ENCODE data around the gene UBIAD1. TPM values are rescaled to one million over a fixed set of nuclear protein-coding genes. Genes with fewer than 3 reads are reported as not detected.
A peak's percentile ranks its signal among the peaks of the same experiment; 100 is the strongest.

The UBIAD1 gene
- total and polyA plus RNA-seq, 12 donors: 4.5 to 24.3 (median 11.2) TPM

DNA sequence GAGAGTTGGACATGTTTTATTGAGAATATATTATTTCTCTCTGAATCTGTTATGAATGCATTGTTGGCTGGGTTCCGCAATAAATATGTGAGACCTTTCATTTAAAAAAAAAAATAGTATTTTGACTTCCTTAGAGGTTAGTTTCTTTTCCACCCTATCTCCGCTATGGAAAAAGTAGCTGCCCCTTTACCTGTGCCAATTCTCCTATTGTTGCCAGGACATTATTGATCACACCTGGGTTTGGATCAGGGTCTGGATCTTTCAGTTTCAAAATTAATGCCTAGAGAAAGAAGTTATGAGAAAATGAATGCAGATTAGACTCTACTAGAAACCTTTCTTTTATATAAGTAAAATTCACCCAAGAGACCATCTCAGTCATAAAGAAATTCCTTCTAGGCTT is 39.8 kb upstream of the UBIAD1 start:
- Histone ChIP-seq H3K27me3 (no peaks in the 10 kb centered on the region), H3K9me3 (replicated peaks in 1 of 3) (no peaks in the 10 kb centered on the region), H3K4me1 (replicated peaks in 1 of 2) (no peaks in the 10 kb centered on the region), H3K4me3 (no peak overlapping the region), H3K27ac (no peak overlapping the region), H3K36me3 (replicated peaks in 1 of 2) (peaks cover 0 to 95% of the 10 kb centered on the region in 2 donors)
- WGBS, 4 donors: 94 to 98% (median 96%) methylated on average over 2 of the region's 2 CpGs
- no peak for TF ChIP-seq POLR2A (IDR thresholded peaks at IDR 0.05)
- TF ChIP-seq, protein P1, sequence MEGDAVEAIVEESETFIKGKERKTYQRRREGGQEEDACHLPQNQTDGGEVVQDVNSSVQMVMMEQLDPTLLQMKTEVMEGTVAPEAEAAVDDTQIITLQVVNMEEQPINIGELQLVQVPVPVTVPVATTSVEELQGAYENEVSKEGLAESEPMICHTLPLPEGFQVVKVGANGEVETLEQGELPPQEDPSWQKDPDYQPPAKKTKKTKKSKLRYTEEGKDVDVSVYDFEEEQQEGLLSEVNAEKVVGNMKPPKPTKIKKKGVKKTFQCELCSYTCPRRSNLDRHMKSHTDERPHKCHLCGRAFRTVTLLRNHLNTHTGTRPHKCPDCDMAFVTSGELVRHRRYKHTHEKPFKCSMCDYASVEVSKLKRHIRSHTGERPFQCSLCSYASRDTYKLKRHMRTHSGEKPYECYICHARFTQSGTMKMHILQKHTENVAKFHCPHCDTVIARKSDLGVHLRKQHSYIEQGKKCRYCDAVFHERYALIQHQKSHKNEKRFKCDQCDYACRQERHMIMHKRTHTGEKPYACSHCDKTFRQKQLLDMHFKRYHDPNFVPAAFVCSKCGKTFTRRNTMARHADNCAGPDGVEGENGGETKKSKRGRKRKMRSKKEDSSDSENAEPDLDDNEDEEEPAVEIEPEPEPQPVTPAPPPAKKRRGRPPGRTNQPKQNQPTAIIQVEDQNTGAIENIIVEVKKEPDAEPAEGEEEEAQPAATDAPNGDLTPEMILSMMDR (IDR thresholded peaks at IDR 0.05): no peak
- intact Hi-C loops (cut with DNase I): loop anchor here in 1 of 2 donors (10.0 kb wide), 1 partner anchor 108 kb away; no protein-coding TSS in a partner anchor
- DNase-seq: no peak

- intact Hi-C loops (cut with DNase I): loop anchor here in 1 of 2 donors (10.0 kb wide), 1 partner anchor 113 kb away; no protein-coding TSS in a partner anchor
- 67 to 81% (median 76%) methylated on average over 6 of the region's 6 CpGs for WGBS, 4 donors
- peaks cover 0 to 93% of the 10 kb centered on the region in 2 donors for H3K36me3 ChIP-seq (replicated peaks in 1 of 2)
- no peaks in the 10 kb centered on the region for H3K27me3 ChIP-seq
- H3K4me1 ChIP-seq (replicated peaks in 1 of 2): no peaks in the 10 kb centered on the region
- H3K9me3 ChIP-seq (replicated peaks in 1 of 3): no peaks in the 10 kb centered on the region
- no peak overlapping the region for H3K4me3 ChIP-seq
- peak overlapping the region in 1 of 5 donors; percentile 21 for H3K27ac ChIP-seq
- TF ChIP-seq, protein P1 (IDR thresholded peaks at IDR 0.05): no peak
- no peak for TF ChIP-seq POLR2A (IDR thresholded peaks at IDR 0.05)
- no peak for DNase-seq
Observed at GRCh38 chr1:11237356-11237755, 35.6 kb upstream of the UBIAD1 start.

DNA sequence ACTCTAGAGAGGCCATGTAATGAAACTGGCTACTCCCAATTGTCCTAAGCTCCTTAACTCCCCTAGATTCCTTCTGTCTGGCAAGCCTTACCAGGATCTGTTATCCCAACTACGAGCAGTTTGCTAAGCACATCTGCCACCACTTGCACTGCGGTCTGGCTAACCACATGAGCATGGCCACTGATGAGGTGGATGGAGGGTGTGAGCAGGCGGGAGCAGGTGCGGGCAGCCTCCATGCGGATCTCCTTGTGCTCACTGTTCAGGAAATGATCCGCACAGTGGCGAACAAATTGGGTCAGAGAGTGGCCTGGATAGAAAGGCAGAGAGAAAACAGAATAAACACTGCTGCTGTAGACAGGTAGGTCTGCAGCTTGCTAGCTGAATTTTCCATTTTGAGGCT is 34.7 kb upstream of the UBIAD1 start:
- intact Hi-C loops (cut with DNase I): loop anchor here in 1 of 2 donors (10.0 kb wide), 1 partner anchor 114 kb away; no protein-coding TSS in a partner anchor
- no peaks in the 10 kb centered on the region for H3K9me3 ChIP-seq (replicated peaks in 1 of 3)
- H3K4me3 ChIP-seq: no peak overlapping the region
- 95 to 96% (median 95%) methylated on average over 7 of the region's 7 CpGs for WGBS, 4 donors
- H3K27me3 ChIP-seq: no peaks in the 10 kb centered on the region
- no peaks in the 10 kb centered on the region for H3K4me1 ChIP-seq (replicated peaks in 1 of 2)
- TF ChIP-seq, protein P1 (IDR thresholded peaks at IDR 0.05): no peak
- no peak for TF ChIP-seq POLR2A (IDR thresholded peaks at IDR 0.05)
- no peak for DNase-seq
- H3K27ac ChIP-seq: no peak overlapping the region
- peaks cover 0 to 94% of the 10 kb centered on the region in 2 donors for H3K36me3 ChIP-seq (replicated peaks in 1 of 2)

- 77 to 93% (median 92%) methylated on average over 3 of the region's 3 CpGs for WGBS, 4 donors
- no peak overlapping the region for H3K4me3 ChIP-seq
- no peak overlapping the region for H3K27ac ChIP-seq
- peaks cover 0 to 58% of the 10 kb centered on the region in 2 donors for H3K36me3 ChIP-seq (replicated peaks in 1 of 2)
- no peak for TF ChIP-seq POLR2A (IDR thresholded peaks at IDR 0.05)
- TF ChIP-seq, protein P1 (IDR thresholded peaks at IDR 0.05): no peak
- no peaks in the 10 kb centered on the region for H3K4me1 ChIP-seq (replicated peaks in 1 of 2)
- DNase-seq: no peak
- H3K27me3 ChIP-seq: no peaks in the 10 kb centered on the region
- no peaks in the 10 kb centered on the region for H3K9me3 ChIP-seq (replicated peaks in 1 of 3)
- intact Hi-C loops (cut with DNase I): loop anchor here in 1 of 2 donors (5.0 kb wide), 1 partner anchor 397 kb away; no protein-coding TSS in a partner anchor
Observed at GRCh38 chr1:11245248-11245647, 27.8 kb upstream of the UBIAD1 start.
